ENCODE results near the gene SH3RF3.

The SH3RF3 gene

DNA sequence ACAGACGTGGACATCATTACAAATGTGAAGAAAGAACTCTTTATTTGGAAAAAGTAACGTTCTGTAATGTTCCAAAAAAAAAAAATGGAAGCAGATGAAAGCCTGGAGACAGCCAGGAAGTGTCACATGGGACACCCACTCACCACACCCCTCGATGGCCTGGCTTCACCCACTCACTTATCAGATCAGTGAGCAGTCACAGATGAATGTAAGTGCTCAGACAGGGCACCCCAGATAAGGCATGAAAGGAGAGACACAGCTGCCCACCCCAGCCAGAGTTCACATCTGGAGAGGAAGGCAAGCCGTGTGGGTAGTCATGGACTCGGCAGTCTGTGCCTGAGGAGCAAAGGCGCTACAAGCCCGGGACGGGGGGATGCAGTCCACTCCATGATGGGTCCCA, 379.6 kb downstream of the SH3RF3 start:
- TF ChIP-seq, protein P1, sequence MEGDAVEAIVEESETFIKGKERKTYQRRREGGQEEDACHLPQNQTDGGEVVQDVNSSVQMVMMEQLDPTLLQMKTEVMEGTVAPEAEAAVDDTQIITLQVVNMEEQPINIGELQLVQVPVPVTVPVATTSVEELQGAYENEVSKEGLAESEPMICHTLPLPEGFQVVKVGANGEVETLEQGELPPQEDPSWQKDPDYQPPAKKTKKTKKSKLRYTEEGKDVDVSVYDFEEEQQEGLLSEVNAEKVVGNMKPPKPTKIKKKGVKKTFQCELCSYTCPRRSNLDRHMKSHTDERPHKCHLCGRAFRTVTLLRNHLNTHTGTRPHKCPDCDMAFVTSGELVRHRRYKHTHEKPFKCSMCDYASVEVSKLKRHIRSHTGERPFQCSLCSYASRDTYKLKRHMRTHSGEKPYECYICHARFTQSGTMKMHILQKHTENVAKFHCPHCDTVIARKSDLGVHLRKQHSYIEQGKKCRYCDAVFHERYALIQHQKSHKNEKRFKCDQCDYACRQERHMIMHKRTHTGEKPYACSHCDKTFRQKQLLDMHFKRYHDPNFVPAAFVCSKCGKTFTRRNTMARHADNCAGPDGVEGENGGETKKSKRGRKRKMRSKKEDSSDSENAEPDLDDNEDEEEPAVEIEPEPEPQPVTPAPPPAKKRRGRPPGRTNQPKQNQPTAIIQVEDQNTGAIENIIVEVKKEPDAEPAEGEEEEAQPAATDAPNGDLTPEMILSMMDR (IDR thresholded peaks at IDR 0.05; ENCODE audit: borderline replicate concordance, insufficient read depth, low read depth, low read length): no peak
- H3K4me3 ChIP-seq (ENCODE audit: low read depth, low read length): no peak overlapping the region

DNA sequence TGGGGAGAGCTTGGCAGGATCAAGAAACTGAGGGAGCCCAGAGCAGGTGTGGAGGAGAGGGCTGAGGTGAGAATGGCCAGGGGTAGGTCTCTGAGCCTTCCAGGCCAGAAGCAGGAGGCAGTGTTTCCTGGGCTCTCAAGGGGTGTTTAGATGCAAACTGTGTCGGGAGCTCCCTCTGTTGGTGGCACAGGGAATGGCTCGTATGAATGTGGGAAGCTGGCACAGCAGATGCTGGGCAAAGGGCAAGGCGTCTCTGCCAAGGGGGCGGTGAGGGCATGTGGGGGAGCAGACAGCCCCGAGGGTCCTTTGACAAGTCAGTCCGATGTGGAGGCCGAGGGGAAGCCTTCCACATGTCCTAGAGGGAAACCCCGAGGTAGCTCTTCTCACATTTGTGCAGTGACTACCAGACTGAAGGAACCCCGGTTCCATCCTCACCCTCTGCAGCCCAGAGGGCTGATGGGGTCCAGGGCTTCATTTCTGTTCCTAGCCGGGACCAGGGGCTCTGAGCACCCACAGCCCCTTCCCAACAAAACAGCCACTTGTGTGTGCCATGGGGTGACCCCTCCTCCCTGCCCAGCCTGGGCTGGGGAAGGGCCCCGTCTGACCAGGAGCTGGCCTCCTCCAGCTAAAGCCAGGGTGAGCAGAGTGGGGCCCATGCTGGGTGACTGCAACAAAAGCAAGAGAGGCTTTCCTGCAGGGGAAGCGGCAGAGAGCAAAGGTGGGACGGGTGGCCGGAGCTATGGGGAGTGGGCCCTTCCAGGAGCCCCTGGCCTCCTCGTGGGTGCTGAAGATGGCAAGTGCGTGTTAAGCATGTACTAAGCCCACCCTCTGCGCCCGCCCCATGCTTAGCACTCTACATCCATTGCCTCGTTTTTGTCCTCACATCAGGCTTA, 381.4 kb downstream of the SH3RF3 start:
- no peak overlapping the region for H3K4me3 ChIP-seq (ENCODE audit: low read depth, low read length)
- TF ChIP-seq, protein P1 (IDR thresholded peaks at IDR 0.05; ENCODE audit: borderline replicate concordance, insufficient read depth, low read depth, low read length): peak; percentile 97

DNA sequence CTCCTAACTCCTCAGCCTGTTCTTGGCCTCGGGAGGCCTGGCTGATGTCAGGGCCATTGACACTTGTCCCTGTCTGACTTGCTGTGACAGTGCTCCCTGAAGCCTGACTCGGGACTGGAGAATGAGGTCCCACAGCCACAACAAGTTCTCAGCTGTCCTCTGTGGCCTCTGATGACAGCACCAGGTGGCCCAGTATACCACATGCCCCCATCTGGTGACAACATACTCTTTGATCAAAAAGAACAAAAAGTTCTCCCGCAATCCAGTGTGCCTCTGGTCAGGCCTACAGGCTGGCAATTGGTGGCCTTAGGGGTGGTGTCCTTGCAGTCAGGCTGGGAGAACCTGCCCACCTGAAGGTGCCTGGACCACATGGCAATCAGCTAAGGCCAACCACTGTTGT, 382.2 kb downstream of the SH3RF3 start:
- no peak overlapping the region for H3K4me3 ChIP-seq (ENCODE audit: low read depth, low read length)
- TF ChIP-seq, protein P1 (IDR thresholded peaks at IDR 0.05; ENCODE audit: borderline replicate concordance, insufficient read depth, low read depth, low read length): no peak

DNA sequence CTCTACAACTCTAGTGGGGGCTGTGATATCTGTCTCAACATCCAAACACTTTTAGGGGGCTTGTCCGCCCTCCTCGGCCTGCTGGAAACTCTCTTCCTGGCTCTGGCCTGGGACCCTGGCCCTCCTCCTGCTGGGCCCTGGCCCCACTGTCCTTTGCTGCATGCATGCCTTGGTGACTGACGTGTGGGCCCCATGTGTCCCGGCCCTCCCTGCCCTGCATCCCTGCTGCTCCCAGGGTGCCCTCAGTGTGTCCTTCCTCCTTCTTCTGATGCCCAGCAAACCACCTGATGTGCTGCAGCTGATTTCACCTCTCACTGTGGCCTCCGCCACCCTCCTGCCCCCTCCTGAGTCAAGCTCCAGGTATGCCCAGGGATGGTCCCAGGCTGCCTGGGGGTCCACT, 383.1 kb downstream of the SH3RF3 start:
- H3K4me3 ChIP-seq (ENCODE audit: low read depth, low read length): no peak overlapping the region
- TF ChIP-seq, protein P1 (IDR thresholded peaks at IDR 0.05; ENCODE audit: borderline replicate concordance, insufficient read depth, low read depth, low read length): no peak

DNA sequence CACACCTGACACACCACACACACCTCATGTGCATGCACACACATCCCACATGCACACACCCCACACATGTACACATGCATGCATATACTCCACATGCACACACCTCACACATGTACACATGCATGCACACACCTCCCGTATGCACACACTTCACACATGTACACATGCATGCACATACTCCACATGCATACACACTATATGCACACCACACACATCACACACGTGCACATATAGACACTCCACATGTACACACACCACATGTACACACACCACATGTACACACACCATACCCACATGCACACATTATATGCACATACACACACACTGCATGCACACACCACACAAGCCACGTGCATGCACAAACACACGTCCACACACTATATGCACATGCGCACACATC, 384.2 kb downstream of the SH3RF3 start:
- TF ChIP-seq, protein P1 (IDR thresholded peaks at IDR 0.05; ENCODE audit: borderline replicate concordance, insufficient read depth, low read depth, low read length): no peak
- no peak overlapping the region for H3K4me3 ChIP-seq (ENCODE audit: low read depth, low read length)

DNA sequence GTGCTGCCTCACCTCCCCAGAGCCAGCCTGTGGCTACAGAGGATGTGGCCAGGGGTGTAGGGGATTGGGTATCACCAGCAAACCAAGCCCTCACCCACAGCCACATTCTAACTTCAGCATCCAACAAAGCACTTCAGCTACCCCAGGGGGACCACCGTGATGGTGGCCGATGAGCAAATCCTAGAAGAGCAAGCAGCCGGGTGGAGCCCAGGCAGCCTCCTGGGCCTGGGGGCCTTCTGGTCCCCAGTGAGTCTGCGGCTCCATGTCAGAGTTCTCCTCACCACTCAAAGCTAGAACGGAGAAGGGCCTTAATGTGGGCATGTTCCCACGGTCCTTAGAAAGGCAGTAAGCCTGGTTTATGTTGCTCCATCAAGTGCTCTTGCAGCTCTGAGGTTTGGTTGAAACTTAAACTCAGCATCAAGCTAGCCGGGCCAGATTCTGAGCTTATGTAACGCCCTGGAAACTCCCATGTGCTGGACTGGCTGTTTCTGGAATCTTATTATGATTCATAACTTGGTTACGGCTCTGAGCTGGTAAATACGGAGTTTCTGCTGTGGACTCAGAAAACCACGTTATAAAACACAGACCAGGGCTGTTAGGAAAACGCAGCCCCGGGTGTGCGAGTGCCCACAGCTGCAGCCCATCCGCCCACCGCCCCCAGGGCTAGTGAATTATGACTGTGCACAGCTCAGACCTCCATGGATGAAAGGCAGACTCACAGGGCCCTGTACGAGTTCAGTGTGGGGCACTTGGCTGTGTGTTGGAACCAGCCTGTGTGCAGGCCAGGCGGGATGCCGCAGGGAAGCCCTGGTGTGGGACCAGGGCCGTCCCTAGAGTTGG, 385.0 kb downstream of the SH3RF3 start:
- H3K4me3 ChIP-seq (ENCODE audit: low read depth, low read length): no peak overlapping the region
- TF ChIP-seq, protein P1 (IDR thresholded peaks at IDR 0.05; ENCODE audit: borderline replicate concordance, insufficient read depth, low read depth, low read length): no peak
